GM18951 (cell line): ENCODE results near the gene DCUN1D3.

Source experiments
- POLR2A ChIP-seq: IDR thresholded peaks from 4 replicates; pipeline ENCODE4 v1.6.1; 2011; ENCODE audit warnings: mild to moderate bottlenecking; ENCODE audit not compliant: insufficient read length, insufficient read depth; ENCODE audit errors: extremely low read depth
- in situ Hi-C: fragments of 300-500 bp; cut with MboI; formaldehyde crosslinking; loops from one replicate; pipeline ENCODE4 v1.12.0; 2022; ENCODE audit warnings: low sequenced_read_pairs, mixed read lengths, inconsistent platforms; ENCODE audit not compliant: unreplicated experiment

Gene DCUN1D3

GRCh38 chr16:20854963-20855362 lies 45.2 kb downstream of the DCUN1D3 start:
- TF ChIP-seq POLR2A, result no peak
- in situ Hi-C loops, result loop anchor here (5.0 kb wide), 1 partner anchor 232 kb away; no protein-coding TSS in a partner anchor

- in situ Hi-C loops, result loop anchor here (5.0 kb wide), 1 partner anchor 233 kb away; no protein-coding TSS in a partner anchor
- no peak for TF ChIP-seq POLR2A
These were observed 46.1 kb downstream of the DCUN1D3 start for GRCh38 chr16:20853981-20854620.

- in situ Hi-C loops, result loop anchor here (5.0 kb wide), 1 partner anchor 234 kb away; no protein-coding TSS in a partner anchor
- no peak for TF ChIP-seq POLR2A
These were observed 47.0 kb downstream of the DCUN1D3 start for GRCh38 chr16:20853143-20853542.

- in situ Hi-C loops, result loop anchor here (5.0 kb wide), 1 partner anchor 236 kb away; no protein-coding TSS in a partner anchor
These were observed 48.6 kb downstream of the DCUN1D3 start for GRCh38 chr16:20851601-20852000.

GRCh38 chr16:20850981-20851380 lies 49.2 kb downstream of the DCUN1D3 start:
- TF ChIP-seq POLR2A, result no peak
- in situ Hi-C loops, result loop anchor here (5.0 kb wide), 1 partner anchor 236 kb away; no protein-coding TSS in a partner anchor

More at GRCh38 chr16:20851601-20852000, 48.6 kb downstream of the DCUN1D3 start:
- no peak for TF ChIP-seq POLR2A

GRCh38 chr16:20849589-20850390 lies 50.4 kb downstream of the DCUN1D3 start:
- in situ Hi-C loops, result loop anchor here (5.0 kb wide), 1 partner anchor 238 kb away; no protein-coding TSS in a partner anchor
- no peak for TF ChIP-seq POLR2A

GRCh38 chr16:20847550-20847949 lies 52.6 kb downstream of the DCUN1D3 start:
- no peak for TF ChIP-seq POLR2A
- in situ Hi-C loops, result no loop called here

- no peak for TF ChIP-seq POLR2A
- in situ Hi-C loops, result no loop called here
These were observed 53.6 kb downstream of the DCUN1D3 start for GRCh38 chr16:20846551-20846950.

GRCh38 chr16:20846030-20846429 lies 54.1 kb downstream of the DCUN1D3 start:
- in situ Hi-C loops, result no loop called here
- no peak for TF ChIP-seq POLR2A

- TF ChIP-seq POLR2A, result no peak
- in situ Hi-C loops, result no loop called here
These were observed 55.6 kb downstream of the DCUN1D3 start for GRCh38 chr16:20844588-20844987.

- in situ Hi-C loops, result no loop called here
These were observed 56.1 kb downstream of the DCUN1D3 start for GRCh38 chr16:20844054-20844453.

GRCh38 chr16:20839504-20839903 lies 60.7 kb downstream of the DCUN1D3 start:
- in situ Hi-C loops, result no loop called here
- TF ChIP-seq POLR2A, result no peak

More at GRCh38 chr16:20844054-20844453, 56.1 kb downstream of the DCUN1D3 start:
- TF ChIP-seq POLR2A, result no peak

- TF ChIP-seq POLR2A, result no peak
- in situ Hi-C loops, result no loop called here
These were observed 61.9 kb downstream of the DCUN1D3 start for GRCh38 chr16:20838240-20838639.
